Globus pallidus (tissue), 1 donor: ENCODE data around the gene DPP6.

Experiments
- DNase-seq: peaks from one replicate; pipeline ENCODE4 v3.0.0-alpha.2; 2015; ENCODE audit warnings: low spot score

The DPP6 gene

DNA sequence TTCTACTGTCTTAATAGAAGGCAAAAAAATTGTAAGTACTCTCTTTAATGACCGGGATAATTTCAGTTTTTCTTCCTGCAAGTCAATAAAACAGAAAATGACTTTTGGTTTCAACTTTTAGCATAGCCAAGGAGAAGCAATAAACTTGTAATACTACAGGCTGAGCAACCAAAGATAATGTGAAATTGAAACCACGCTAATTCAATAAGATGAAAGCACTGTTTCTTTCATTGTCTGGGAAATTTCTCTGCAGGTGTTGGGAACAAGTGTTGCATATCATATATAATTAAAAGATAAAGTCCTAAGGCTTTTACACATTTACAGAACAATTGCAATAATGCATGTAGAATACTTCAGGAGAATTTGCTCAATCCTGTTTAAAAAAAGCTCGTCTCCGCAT is 488.4 kb downstream of the DPP6 start:
- no peak for DNase-seq

- no peak for DNase-seq
These were observed 489.4 kb downstream of the DPP6 start for GRCh38 chr7:154541606-154542005.

DNA sequence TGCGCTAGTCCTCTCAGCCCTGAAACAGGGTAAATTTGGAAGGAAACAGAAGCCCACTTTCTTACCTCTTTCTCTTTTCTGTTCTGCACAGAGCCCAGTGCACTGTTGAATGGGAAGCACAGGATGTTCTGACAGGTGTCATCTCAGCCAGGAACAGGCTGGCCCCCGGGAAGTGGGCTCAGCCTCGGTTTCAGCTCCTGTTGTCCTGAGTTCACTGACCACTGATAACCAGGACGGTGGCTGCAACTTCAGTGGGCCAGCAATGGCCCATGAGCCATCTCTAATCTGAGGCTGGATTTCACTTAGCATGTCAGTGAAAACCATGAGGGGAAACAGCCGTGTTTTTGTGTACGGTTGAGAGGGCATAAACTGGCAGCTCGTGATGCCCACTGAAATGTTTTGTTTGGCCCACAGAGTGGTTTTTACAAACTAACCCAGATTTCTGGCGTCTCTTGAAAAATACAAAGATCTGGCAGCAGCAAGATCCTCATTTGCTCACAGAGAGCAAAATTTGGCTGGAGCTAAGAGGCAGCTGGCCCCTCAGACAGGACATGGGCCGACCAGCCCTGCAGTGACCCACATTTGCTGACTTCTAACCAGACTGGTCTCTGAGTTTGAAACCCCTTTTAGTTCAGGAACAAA is 494.9 kb downstream of the DPP6 start:
- peak; percentile 54 for DNase-seq

DNA sequence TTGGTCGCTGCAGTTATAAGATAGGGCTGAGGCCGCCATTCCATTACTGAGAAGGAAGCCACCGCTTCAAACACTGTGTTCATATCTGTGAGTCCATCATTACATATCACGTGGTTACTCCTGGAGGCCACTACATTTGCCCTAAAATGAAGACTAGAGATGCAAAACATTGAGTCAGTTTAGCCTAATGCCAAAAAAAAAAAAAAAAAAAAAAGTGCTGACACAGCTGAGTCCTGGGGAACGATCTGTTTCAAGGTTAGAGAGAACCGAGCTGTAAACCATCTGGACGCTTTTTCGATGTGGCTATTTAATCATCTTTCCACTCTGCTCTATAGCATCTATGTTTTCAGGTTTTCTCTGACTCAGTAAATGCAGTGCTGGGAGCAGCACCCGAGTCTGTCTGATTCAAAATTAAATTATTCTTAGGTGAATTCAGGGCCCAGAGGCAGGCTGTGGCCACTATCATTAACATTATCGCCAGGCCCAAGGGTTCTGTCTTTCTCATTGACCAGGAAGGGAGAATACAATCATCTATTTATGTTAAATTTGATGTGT is 501.6 kb downstream of the DPP6 start:
- no peak for DNase-seq

GRCh38 chr7:154559454-154559853 is 507.3 kb downstream of the DPP6 start:
- DNase-seq, result no peak

DNA sequence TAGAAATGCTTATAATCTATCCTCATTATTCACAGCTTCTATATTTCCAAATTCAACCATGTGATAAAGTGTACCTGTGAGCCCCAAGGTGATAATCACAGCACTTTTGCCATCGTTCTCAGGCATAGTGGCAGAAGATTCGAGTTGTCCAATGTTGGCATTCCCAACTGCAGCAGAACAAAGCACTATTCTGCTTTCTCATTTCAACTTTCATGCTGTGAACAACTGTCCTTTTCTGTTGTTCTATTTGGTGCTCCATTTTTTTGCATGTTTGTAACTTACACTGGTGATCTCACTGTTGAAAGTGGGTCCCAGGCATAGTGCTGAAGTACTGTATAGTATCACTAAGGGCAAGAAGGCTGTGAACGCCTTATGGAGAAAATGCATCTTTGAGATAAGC is 512.5 kb downstream of the DPP6 start:
- DNase-seq, result peak; percentile 56

DNA sequence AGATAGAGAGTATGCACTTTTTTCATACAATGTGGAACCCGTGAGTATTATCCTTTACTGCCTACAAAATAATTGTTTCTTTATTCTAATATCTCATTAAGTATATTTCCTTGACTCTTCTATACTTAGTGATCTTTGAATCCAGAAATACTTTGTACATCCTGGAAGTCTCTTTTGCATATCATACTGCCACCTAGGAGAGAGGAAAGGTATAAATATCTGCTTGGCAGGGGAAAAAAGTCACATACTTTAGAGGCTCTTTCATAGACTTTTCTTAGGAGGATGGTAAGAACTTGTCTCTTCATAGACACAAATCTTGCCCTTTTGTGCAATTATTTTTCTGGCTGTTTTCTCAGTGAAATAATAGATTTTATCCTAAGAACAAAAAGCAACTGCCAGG is 514.7 kb downstream of the DPP6 start:
- no peak for DNase-seq

- peak; percentile 66 for DNase-seq
These were observed 516.1 kb downstream of the DPP6 start for GRCh38 chr7:154568346-154568745.

DNA sequence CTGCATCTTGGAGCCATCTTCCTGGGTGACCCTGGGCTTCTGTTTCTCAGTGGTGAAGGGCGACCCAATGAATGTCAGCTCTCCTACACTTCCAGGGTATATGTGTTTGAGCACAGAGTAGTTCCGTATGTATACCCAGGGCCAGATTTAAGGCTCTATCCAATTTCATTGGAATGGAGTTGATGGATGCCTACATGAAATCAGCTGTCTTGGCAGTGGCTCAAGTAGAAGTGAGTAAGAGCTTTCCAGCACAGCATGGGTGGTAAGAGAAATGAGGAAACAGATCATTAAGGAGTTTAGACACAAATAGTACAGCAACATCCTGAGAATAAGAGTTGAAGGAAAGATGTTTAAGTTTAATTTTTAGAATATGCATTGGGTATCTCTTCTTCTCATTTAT is 517.7 kb downstream of the DPP6 start:
- DNase-seq, result no peak

DNA sequence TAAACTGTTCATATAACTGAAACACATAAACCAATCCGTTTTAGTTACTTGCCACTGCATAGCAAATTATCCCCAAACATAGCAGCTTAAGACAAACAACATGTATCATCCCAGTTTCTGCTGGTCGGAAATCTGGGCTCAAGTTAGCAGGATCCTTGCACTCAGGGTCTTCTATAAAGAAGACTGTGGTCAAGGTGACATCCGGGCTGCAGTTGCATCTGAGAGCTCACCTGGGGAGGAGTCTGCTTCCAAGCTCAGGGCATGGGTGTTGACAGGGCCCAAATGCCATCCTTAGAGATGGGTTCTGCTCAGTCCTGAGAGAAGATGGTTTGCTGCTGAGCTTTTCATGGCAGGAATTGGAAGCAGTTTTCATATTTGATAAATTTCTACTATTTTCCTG is 519.6 kb downstream of the DPP6 start:
- DNase-seq, result no peak

DNA sequence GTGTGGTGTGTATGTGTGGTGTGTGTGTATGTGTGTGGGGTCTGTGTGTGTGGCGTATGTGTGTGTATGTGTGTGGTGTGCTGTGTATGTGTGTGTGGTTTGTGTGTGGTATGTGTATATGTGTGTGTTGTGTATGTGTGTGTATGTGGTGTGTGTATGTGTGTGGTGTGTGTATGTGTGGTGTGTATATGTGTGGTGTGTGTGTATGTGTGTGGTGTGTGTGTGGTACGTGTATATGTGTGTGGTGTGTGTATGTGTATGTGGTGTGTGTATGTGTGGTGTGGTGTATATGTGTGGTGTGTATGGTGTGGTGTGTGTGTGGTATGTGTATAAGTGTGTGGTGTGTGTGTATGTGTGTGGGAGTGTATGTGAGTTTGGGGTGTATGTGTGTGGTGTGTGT is 522.0 kb downstream of the DPP6 start:
- DNase-seq, result no peak

DNA sequence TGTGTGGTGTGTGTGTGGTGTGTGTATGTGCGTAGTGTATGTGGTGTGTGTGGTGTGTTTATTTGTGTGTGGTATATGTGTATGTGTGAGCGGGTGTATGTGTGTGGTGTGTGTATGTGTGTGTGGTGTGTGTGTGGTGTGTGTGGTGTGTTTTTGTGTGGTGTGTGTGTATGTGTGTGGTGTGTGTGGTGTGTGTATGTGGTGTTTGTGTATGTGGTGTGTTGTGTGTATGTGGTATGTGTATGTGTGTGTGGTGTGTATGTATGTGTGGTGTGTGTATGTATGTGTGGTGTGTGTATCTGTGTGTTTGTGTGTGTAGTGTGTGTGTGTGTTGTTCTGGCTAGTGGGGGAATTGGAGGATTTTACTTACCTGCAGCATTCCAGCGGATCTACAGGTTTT is 523.3 kb downstream of the DPP6 start:
- DNase-seq, result no peak

DNA sequence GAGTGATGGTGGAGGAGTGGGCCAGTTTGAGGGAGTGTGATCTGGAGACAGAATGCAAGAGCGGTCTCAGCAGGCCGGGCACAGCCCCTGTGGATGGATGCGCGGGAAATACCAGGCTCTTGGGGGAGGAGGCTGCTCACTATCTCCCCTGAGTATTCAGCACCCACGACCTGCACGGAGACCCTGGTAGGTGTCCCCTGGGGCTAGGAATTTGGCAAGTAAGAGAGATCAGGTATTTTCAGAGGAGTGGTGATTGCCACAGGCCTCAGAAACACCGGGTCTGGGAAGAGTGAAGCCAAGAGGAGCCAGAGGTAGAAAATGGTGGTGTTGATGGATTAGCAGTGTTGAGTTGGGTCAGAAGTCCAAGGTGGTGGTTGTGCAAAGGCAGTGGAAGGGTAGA is 524.4 kb downstream of the DPP6 start:
- no peak for DNase-seq

DNA sequence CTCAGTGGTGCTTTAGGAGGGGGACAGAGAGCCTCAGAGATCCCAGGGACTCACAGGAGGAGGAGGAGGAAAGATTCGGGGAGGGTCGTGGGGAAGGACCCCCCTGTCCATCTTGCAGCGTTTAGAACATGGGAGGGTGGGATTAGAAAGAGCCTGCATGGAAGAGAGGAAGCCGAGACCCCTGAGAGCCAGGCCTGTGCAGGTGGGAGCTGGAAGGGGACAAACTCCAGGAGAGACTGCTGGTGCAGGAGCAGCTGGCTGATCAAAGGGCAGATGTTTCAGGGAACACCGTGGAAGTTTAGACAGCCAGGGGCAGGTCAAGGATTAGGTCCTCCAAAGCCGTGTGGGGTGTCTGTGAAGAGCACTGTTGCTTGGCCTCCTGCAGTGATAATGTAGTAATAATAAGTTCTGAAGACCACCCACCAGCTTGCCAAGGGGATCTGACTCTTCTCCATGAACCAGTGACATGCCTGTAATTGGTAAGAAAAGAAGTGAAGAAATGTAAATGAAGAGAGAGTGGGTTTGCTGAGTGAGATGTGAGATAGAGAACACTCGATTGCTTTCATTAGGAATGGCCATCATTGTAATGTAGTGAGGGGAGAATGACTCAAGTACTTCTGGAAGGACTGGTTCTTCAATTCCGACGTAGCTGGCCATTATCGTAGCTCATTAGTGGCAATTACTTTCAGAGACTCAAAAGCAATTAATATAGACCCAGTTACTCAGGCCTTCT is 525.1 kb downstream of the DPP6 start:
- DNase-seq, result no peak

- no peak for DNase-seq
These were observed 526.1 kb downstream of the DPP6 start for GRCh38 chr7:154578336-154578735.

DNA sequence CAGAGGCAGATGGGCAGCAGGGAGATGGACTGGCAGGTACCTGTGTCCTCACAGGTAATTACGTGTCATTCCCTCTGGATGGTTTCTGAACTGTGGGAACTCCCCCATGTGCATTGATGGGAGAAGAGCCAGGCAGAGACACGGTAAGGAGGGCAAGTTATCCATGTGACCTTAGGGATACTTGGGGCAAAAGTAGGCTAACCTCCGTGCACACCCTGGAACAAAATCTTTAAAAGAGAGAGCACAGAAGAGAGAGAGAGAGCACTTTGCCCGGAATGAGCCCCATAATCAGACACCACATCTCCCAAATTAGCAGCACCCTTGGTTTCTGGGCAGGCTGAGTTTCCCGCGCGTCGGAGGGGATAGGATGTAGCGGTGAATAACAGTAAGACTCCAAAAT is 527.5 kb downstream of the DPP6 start:
- DNase-seq, result no peak

DNA sequence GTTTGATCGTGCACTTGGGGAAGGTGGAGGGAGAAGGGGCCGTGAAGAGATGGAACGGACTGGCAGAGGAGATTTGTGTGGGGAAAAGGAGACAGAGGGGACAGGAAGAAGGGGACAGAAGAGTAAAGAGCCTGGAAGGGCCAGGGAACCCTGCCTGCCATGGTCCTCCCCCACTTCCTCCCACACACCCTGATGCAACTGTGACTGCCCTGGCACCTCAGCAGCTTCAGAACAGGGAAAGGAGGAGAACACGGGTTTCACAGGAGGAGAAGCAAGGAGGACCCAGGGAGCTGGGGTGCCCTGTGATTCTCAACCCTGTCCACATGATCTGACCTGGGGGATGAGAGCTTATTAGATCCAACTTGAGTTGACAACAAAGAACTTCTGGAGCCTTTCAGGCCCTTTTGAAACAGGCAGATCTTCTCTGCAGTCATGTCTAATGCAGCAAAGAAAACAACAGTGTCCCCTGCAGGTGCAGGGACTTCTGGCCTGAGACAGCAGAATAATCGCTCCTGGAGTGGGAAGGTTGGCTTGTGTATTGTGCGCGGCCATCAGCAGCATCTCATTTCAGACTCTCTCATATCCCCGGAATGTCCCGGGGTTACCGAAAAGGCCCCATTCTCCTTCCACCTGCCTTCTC is 529.2 kb downstream of the DPP6 start:
- no peak for DNase-seq

GRCh38 chr7:154583454-154583853 is 531.3 kb downstream of the DPP6 start:
- no peak for DNase-seq

DNA sequence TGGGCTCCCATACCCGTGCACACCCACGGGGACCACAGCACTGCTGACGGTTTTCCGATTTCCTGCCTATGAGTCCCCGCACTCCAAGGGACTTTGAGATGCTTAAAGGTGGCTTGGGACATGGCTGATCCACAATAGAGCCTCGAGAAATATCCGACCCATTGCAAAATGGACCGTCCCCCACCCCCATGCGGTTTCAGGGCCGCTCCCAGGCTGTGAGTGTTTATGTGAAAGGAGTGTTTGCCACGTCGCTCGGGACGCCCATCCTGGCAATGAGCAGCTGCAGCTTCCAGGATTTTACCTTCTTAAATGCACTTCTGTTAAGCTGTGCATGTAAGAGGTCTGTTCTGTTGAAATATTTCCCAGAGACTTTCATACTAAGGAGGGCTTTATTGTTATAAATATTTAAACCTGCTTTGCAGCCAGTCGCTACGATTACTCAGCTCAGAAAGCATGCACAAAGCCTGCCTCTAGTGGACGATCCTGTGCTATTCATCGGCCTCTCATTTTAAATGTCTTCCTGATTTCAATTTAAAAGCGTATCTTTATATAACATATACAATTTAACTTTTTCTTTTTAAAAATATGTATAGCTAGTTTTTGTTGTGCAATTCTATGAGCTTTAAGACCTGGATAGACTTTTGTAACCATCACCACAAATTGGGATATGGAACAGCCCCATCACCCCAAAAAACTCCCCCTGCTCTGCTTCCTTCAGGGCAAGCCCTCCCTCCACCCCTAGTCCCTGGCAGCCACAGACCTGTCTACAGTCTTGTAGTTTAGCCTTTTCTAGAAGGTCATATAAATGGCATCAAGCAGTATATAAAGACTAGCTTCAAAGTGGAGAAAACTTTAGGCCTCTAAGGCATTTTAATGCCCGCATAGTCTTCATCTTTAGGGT is 532.4 kb downstream of the DPP6 start:
- peak; percentile 72 for DNase-seq

DNA sequence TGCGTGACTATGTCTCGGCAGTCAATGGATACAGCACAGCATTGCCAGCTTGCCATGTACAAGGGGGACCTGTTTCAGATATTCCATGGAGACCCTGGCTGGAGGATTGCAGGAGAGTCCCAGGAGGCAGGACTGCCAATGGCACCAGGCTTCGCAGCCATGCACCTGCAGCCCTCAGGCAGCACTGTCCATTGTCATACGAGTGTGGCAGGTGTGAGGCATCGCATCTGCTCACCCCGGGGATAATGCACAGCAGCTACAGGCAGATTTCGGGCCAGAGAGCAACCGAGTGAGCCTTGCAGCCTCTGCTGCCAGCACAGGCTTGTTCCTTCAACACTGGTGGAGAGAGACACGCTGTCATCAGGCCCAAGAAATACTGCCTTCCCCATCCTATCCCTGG is 535.6 kb downstream of the DPP6 start:
- DNase-seq, result no peak

DNA sequence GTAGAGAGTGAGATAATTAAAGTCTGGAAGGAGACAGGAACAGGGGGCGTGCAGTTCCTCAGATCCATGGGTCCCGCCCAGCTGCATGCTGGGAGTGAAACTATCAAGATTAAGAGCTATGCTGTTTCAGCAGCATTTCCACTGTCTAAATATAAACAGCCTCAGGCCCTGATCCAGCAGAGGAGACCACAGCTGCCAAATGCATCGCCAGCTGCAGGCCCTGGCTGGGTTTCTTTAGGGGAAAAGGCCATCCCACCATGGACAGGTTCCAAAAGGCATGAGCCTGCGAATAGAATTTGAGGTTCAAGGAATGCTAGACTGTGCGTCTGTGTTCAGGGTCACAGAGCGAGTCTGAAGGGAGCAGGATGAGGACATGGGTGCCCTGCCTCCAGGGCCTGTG is 539.3 kb downstream of the DPP6 start:
- peak; percentile 86 for DNase-seq

DNA sequence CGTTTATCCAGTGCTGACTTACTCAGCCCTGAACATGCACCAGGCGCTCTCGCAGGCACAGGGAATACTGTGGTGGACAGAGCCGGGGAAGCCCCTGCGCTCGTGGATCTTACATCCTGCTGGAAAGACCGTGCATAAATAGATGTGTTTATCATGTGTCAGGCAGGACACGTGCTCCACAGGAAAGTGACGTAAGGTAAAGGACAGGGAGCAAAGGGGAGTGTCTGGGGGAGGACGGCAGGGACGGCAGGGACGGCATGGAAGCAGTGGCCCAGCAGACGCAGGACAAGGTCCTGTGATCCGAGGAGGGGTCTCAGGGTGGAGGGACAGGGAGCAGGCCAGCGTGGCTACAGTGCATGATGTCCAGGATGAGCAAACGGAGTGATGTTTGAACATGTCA is 540.2 kb downstream of the DPP6 start:
- no peak for DNase-seq
